Esophagus mucosa (tissue), 1 donor: Measurements from ENCODE around the gene GMPR2. TPM values are rescaled to one million over a fixed set of nuclear protein-coding genes. Genes with fewer than 3 reads are reported as not detected.

ENCODE experiments used
- total RNA-seq: library from RNA; stranded (reverse); gene quantifications from one replicate; pipeline ENCODE4 v1.2.4, GENCODE V29; 2023
- donor health status: DM: yes; HTN: yes; CAD: no.

GMPR2 gene
- total RNA-seq, 1 donor from 2014 or later, result 38.9 TPM

Other genes starting within 250 kb of the GMPR2 start
- gene DHRS4L2, start 244.0 kb upstream of the GMPR2 start, total RNA-seq, result 28.8 TPM
- 0.48 TPM for gene CARMIL3, start 180.9 kb upstream of the GMPR2 start, total RNA-seq
- not detected for gene CPNE6, start 161.4 kb upstream of the GMPR2 start, total RNA-seq
- 44.4 TPM for gene PCK2, start 138.6 kb upstream of the GMPR2 start, total RNA-seq
- gene DCAF11, start 118.2 kb upstream of the GMPR2 start, total RNA-seq, result 48.2 TPM
- 1.1 TPM for gene NRL, start 118.0 kb upstream of the GMPR2 start, total RNA-seq
- gene FITM1, start 102.3 kb upstream of the GMPR2 start, total RNA-seq, result 0.60 TPM
- 123 TPM for gene PSME1, start 96.7 kb upstream of the GMPR2 start, total RNA-seq
- 19.1 TPM for gene EMC9, start 91.3 kb upstream of the GMPR2 start, total RNA-seq
- gene PSME2, start 86.3 kb upstream of the GMPR2 start, total RNA-seq, result 116 TPM
- gene RNF31, start 85.4 kb upstream of the GMPR2 start, total RNA-seq, result 39.7 TPM
- gene IRF9, start 71.7 kb upstream of the GMPR2 start, total RNA-seq, result 44.2 TPM
- 5.4 TPM for gene REC8, start 60.8 kb upstream of the GMPR2 start, total RNA-seq
- 44.6 TPM for gene IPO4, start 44.1 kb upstream of the GMPR2 start, total RNA-seq
- 30.3 TPM for gene TM9SF1, start 37.5 kb upstream of the GMPR2 start, total RNA-seq
- gene TSSK4, start 27.2 kb upstream of the GMPR2 start, total RNA-seq, result not detected
- gene CHMP4A, start 19.4 kb upstream of the GMPR2 start, total RNA-seq, result 49.0 TPM
- 9.5 TPM for gene MDP1, start 16.9 kb upstream of the GMPR2 start, total RNA-seq
- 131 TPM for gene NEDD8, start 562 bp upstream of the GMPR2 start, total RNA-seq
- gene TINF2, start 9.7 kb downstream of the GMPR2 start, total RNA-seq, result 97.0 TPM
- 1,652 TPM for gene TGM1, start 30.2 kb downstream of the GMPR2 start, total RNA-seq
- gene RABGGTA, start 38.7 kb downstream of the GMPR2 start, total RNA-seq, result 91.5 TPM
- gene DHRS1, start 66.9 kb downstream of the GMPR2 start, total RNA-seq, result 110 TPM
- 20.5 TPM for gene NOP9, start 66.9 kb downstream of the GMPR2 start, total RNA-seq
- 27.4 TPM for gene CIDEB, start 75.0 kb downstream of the GMPR2 start, total RNA-seq
- 82.9 TPM for gene LTB4R2, start 77.2 kb downstream of the GMPR2 start, total RNA-seq
- gene LTB4R, start 78.6 kb downstream of the GMPR2 start, total RNA-seq, result 94.9 TPM
- 4.5 TPM for gene ADCY4, start 102.1 kb downstream of the GMPR2 start, total RNA-seq
- gene RIPK3, start 107.1 kb downstream of the GMPR2 start, total RNA-seq, result 10.5 TPM
- 3.4 TPM for gene NFATC4, start 135.3 kb downstream of the GMPR2 start, total RNA-seq
- gene NYNRIN, start 166.1 kb downstream of the GMPR2 start, total RNA-seq, result 6.1 TPM
- gene CBLN3, start 196.7 kb downstream of the GMPR2 start, total RNA-seq, result 0.44 TPM
- 32.0 TPM for gene KHNYN, start 197.0 kb downstream of the GMPR2 start, total RNA-seq
- gene SDR39U1, start 209.8 kb downstream of the GMPR2 start, total RNA-seq, result 23.8 TPM